HepG2 (cell line): ENCODE measurements around the gene ZC3H4. TPM values are rescaled to one million over a fixed set of nuclear protein-coding genes. Genes with fewer than 3 reads are reported as not detected.

Experiments
- AGO2 ChIP-seq: fragments of 200-400 bp; formaldehyde crosslinking; optimal IDR thresholded peaks from 2 replicates; pipeline ENCODE3; 2017; ENCODE audit warnings: mild to moderate bottlenecking, low read depth, low read length, moderate library complexity
- BCL6 ChIP-seq: IDR thresholded peaks from 2 replicates; pipeline ENCODE4 v1.6.1; 2016; ENCODE audit warnings: missing genetic modification reagents, missing compliant biosample characterization
- CENPT ChIP-seq: sonication (generic); formaldehyde crosslinking; IDR thresholded peaks from 2 replicates; pipeline ENCODE4 v1.8.0; 2022; ENCODE audit warnings: low read depth, mild to moderate bottlenecking, moderate library complexity, missing genetic modification reagents
- CENPX ChIP-seq: sonication (generic); formaldehyde crosslinking; IDR thresholded peaks from 2 replicates; pipeline ENCODE4 v1.9.0; 2021; ENCODE audit warnings: mild to moderate bottlenecking, missing genetic modification reagents, moderate library complexity
- ELF3 ChIP-seq: IDR thresholded peaks from 2 replicates; pipeline ENCODE4 v1.6.1; 2016; ENCODE audit warnings: missing genetic modification reagents, missing compliant biosample characterization
- GFI1 ChIP-seq: sonication (generic); formaldehyde crosslinking; IDR thresholded peaks from 2 replicates; pipeline ENCODE4 v1.5.0; 2020; ENCODE audit warnings: missing genetic modification reagents, mild to moderate bottlenecking, borderline replicate concordance
- HDAC6 ChIP-seq: fragments of 200-600 bp; sonication (generic); IDR thresholded peaks from 2 replicates; pipeline ENCODE4 v1.7.0; 2017; ENCODE audit warnings: mild to moderate bottlenecking, antibody characterized with exemption, low read length, low read depth
- MTA3 ChIP-seq: sonication (generic); formaldehyde crosslinking; IDR thresholded peaks from 2 replicates; pipeline ENCODE4 v1.4.0; 2020; ENCODE audit warnings: missing genetic modification reagents
- PATZ1 ChIP-seq: sonication (generic); formaldehyde crosslinking; IDR thresholded peaks from 2 replicates; pipeline ENCODE4 v1.4.0; 2020; ENCODE audit warnings: missing genetic modification reagents
- RORA ChIP-seq: sonication (generic); formaldehyde crosslinking; IDR thresholded peaks from 2 replicates; pipeline ENCODE4 v1.5.0; 2020; ENCODE audit warnings: mild to moderate bottlenecking, missing genetic modification reagents, moderate library complexity
- SSRP1 ChIP-seq: IDR thresholded peaks from 2 replicates; pipeline ENCODE4 v1.6.1; 2016; ENCODE audit warnings: control low read depth
- XBP1 ChIP-seq: sonication (generic); formaldehyde crosslinking; IDR thresholded peaks from 2 replicates; pipeline ENCODE4 v1.5.0; 2020; ENCODE audit warnings: missing genetic modification reagents
- ZFP37 ChIP-seq: sonication (generic); formaldehyde crosslinking; IDR thresholded peaks from 2 replicates; pipeline ENCODE4 v1.4.0; 2020; ENCODE audit warnings: missing genetic modification reagents, borderline replicate concordance
- ZNF10 ChIP-seq: sonication (generic); formaldehyde crosslinking; IDR thresholded peaks from 2 replicates; pipeline ENCODE4 v1.4.0; 2020; ENCODE audit warnings: mild to moderate bottlenecking, low read depth, missing genetic modification reagents, borderline replicate concordance
- ZNF468 ChIP-seq: sonication (generic); formaldehyde crosslinking; IDR thresholded peaks from 2 replicates; pipeline ENCODE4 v1.8.0; 2022; ENCODE audit warnings: mild to moderate bottlenecking, moderate library complexity, missing genetic modification reagents
- ZNF569 ChIP-seq: sonication (generic); formaldehyde crosslinking; IDR thresholded peaks from 2 replicates; pipeline ENCODE4 v1.5.0; 2020; ENCODE audit warnings: mild to moderate bottlenecking, missing genetic modification reagents, moderate library complexity, borderline replicate concordance
- ZNF660 ChIP-seq: sonication (generic); formaldehyde crosslinking; IDR thresholded peaks from 2 replicates; pipeline ENCODE4 v1.5.1; 2020; ENCODE audit warnings: mild to moderate bottlenecking, low read depth, missing genetic modification reagents, borderline replicate concordance
- ZNF724P ChIP-seq: sonication (generic); formaldehyde crosslinking; IDR thresholded peaks from 2 replicates; pipeline ENCODE4 v1.8.0; 2022; ENCODE audit warnings: missing genetic modification reagents, borderline replicate concordance
- ZNF776 ChIP-seq: sonication (generic); formaldehyde crosslinking; IDR thresholded peaks from 2 replicates; pipeline ENCODE4 v1.4.0; 2020; ENCODE audit warnings: mild to moderate bottlenecking, missing genetic modification reagents
- ZNF878 ChIP-seq: sonication (generic); formaldehyde crosslinking; IDR thresholded peaks from 2 replicates; pipeline ENCODE4 v1.8.1; 2023; ENCODE audit warnings: mild to moderate bottlenecking, missing genetic modification reagents, moderate library complexity
- polyA plus RNA-seq, 8 experiments: library from polyadenylated mRNA; depleted of rRNA in 3 of 8; stranded (reverse) in 7 of 8; unstranded in 1 of 8; fragments of >200 nt; fragmentation: Illumina TruSeq in 4 of 8; extraction: Trizol in 4 of 8; gene quantifications; 2 replicates each; pipeline versions ENCODE4 v1.2.1 to v1.2.3, GENCODE V29; 2011 to 2016; ENCODE audit warnings: low read depth in 4 of 8, missing spikeins in 1 of 8, mixed read lengths in 1 of 8; ENCODE audit not compliant: insufficient read depth in 1 of 8
- total RNA-seq, 5 experiments: library from RNA; depleted of rRNA; stranded (reverse); fragments of >200 nt; fragmentation: Illumina TruSeq; extraction: Trizol; gene quantifications; 2 replicates each; pipeline ENCODE4 v1.2.3, GENCODE V29; 2016; ENCODE audit warnings: low read depth in 1 of 5
- TF ChIP-seq, protein P1 (sequence below): sonication (generic); formaldehyde crosslinking; IDR thresholded peaks from 2 replicates; pipeline ENCODE4 v1.4.0; 2020; ENCODE audit warnings: mild to moderate bottlenecking, missing genetic modification reagents, borderline replicate concordance
- TF ChIP-seq, protein P2 (sequence below): sonication (generic); formaldehyde crosslinking; IDR thresholded peaks from 2 replicates; pipeline ENCODE4 v1.8.0; 2022; ENCODE audit warnings: mild to moderate bottlenecking, missing genetic modification reagents, moderate library complexity
- TF ChIP-seq, protein P3 (sequence below): sonication (generic); formaldehyde crosslinking; IDR thresholded peaks from 2 replicates; pipeline ENCODE4 v1.4.0; 2020; ENCODE audit warnings: mild to moderate bottlenecking, missing genetic modification reagents

ZC3H4 gene
- total and polyA plus RNA-seq, 2 of the 13 experiments (the other 11 are each of a cell fraction or from before 2014, with no cell fraction given), result 1.8 to 10.7 TPM

- TF ChIP-seq, protein P1, sequence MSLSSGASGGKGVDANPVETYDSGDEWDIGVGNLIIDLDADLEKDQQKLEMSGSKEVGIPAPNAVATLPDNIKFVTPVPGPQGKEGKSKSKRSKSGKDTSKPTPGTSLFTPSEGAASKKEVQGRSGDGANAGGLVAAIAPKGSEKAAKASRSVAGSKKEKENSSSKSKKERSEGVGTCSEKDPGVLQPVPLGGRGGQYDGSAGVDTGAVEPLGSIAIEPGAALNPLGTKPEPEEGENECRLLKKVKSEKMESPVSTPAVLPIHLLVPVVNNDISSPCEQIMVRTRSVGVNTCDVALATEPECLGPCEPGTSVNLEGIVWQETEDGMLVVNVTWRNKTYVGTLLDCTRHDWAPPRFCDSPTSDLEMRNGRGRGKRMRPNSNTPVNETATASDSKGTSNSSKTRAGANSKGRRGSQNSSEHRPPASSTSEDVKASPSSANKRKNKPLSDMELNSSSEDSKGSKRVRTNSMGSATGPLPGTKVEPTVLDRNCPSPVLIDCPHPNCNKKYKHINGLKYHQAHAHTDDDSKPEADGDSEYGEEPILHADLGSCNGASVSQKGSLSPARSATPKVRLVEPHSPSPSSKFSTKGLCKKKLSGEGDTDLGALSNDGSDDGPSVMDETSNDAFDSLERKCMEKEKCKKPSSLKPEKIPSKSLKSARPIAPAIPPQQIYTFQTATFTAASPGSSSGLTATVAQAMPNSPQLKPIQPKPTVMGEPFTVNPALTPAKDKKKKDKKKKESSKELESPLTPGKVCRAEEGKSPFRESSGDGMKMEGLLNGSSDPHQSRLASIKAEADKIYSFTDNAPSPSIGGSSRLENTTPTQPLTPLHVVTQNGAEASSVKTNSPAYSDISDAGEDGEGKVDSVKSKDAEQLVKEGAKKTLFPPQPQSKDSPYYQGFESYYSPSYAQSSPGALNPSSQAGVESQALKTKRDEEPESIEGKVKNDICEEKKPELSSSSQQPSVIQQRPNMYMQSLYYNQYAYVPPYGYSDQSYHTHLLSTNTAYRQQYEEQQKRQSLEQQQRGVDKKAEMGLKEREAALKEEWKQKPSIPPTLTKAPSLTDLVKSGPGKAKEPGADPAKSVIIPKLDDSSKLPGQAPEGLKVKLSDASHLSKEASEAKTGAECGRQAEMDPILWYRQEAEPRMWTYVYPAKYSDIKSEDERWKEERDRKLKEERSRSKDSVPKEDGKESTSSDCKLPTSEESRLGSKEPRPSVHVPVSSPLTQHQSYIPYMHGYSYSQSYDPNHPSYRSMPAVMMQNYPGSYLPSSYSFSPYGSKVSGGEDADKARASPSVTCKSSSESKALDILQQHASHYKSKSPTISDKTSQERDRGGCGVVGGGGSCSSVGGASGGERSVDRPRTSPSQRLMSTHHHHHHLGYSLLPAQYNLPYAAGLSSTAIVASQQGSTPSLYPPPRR (CRISPR knock-in tag), result peak; percentile 92
- no peak for TF ChIP-seq ZNF468
- TF ChIP-seq ZNF776 (CRISPR knock-in tag), result no peak
- TF ChIP-seq, protein P2, sequence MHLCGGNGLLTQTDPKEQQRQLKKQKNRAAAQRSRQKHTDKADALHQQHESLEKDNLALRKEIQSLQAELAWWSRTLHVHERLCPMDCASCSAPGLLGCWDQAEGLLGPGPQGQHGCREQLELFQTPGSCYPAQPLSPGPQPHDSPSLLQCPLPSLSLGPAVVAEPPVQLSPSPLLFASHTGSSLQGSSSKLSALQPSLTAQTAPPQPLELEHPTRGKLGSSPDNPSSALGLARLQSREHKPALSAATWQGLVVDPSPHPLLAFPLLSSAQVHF (CRISPR knock-in tag), result no peak; the same call in 1 of the 2 replicates
- TF ChIP-seq, protein P3, sequence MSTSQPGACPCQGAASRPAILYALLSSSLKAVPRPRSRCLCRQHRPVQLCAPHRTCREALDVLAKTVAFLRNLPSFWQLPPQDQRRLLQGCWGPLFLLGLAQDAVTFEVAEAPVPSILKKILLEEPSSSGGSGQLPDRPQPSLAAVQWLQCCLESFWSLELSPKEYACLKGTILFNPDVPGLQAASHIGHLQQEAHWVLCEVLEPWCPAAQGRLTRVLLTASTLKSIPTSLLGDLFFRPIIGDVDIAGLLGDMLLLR (CRISPR knock-in tag), result 0 out of 2 replicates have a peak, but pooled peaks have one; percentile 59
- no peak for TF ChIP-seq ZNF660 (CRISPR knock-in tag)
- no peak for TF ChIP-seq CENPT (CRISPR knock-in tag)
- TF ChIP-seq SSRP1 (CRISPR knock-in tag), result no peak
- peak; percentile 99 for TF ChIP-seq PATZ1 (CRISPR knock-in tag)
- TF ChIP-seq ZFP37 (CRISPR knock-in tag), result no peak
- TF ChIP-seq MTA3, result no peak
- no peak for TF ChIP-seq CENPX
- 0 out of 2 replicates have a peak, but pooled peaks have one; percentile 42 for TF ChIP-seq GFI1 (CRISPR knock-in tag)
- peak; percentile 76 for TF ChIP-seq ELF3 (CRISPR knock-in tag)
- TF ChIP-seq AGO2, result no peak
- TF ChIP-seq RORA, result no peak
- no peak for TF ChIP-seq ZNF10 (CRISPR knock-in tag)
- TF ChIP-seq HDAC6, result no peak
- 0 out of 2 replicates have a peak, but pooled peaks have one; percentile 26 for TF ChIP-seq ZNF724P
- peak; percentile 92 for TF ChIP-seq BCL6 (CRISPR knock-in tag)
- TF ChIP-seq XBP1 (CRISPR knock-in tag), result no peak
- TF ChIP-seq ZNF569 (CRISPR knock-in tag), result no peak
- TF ChIP-seq ZNF878, result peak; percentile 80; the same call in 1 of the 2 replicates
These were observed 17.4 kb downstream of the ZC3H4 start (continued) for GRCh38 chr19:47096100-47096704.
